NCI-H128 (cell line): ENCODE results near the gene EMB.
"Not testable (repeated sequence)": the region's sequence is repeated elsewhere in the genome, so short reads cannot be mapped to it uniquely, and the experiment has no call there.

ENCODE experiments used
- DNase-seq: peaks from one replicate; lab custom pipeline; 2025; ENCODE audit not compliant: unreplicated experiment; lab: John Stamatoyannopoulos, UW

EMB gene, protein sequence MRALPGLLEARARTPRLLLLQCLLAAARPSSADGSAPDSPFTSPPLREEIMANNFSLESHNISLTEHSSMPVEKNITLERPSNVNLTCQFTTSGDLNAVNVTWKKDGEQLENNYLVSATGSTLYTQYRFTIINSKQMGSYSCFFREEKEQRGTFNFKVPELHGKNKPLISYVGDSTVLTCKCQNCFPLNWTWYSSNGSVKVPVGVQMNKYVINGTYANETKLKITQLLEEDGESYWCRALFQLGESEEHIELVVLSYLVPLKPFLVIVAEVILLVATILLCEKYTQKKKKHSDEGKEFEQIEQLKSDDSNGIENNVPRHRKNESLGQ

DNA sequence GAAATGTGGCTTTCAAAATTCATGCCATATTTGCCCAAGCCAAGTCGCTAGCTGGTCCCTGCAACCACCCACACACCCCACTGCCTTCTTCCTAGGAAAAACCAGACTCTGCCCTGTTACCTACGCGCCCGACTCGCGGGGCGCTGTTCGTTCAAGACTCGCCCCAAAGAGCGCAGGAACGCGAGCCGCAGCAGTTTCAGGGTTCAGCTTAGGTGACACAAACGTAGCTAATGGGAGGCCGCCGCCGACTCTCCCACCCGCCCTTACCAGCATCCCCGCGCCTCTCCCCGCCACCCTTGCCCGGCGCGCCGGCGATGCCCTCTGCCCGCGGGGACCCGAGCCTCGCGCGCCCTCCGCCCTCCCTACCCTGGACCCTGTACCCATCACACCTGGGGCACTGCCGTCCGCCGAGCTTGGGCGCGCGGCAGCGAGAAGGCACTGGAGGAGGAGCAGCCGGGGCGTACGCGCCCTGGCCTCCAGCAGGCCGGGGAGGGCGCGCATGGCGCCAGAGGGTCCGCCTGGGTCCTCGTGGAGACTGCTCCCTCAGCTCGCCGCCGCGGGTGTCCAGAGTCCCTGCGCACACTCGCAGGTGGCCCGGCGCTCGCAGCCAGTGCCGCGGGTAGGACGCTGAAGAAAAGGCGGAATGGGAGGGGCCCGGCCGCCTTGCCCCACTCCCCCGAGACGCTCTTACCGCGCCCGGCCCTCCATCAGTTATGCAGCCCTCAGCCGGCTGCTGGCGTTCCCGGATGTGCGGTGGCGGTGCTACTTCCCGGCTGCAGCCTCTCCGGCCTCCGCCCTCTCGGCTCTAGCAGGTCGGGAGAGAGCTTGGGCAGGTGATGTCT, at the start of gene EMB:
Gene EMB (minus strand): TSS at position 638 of the 842 bp plus-strand sequence. CDS start 137 bp downstream, at position 501.
- DNase-seq = peak; percentile 19

DNA sequence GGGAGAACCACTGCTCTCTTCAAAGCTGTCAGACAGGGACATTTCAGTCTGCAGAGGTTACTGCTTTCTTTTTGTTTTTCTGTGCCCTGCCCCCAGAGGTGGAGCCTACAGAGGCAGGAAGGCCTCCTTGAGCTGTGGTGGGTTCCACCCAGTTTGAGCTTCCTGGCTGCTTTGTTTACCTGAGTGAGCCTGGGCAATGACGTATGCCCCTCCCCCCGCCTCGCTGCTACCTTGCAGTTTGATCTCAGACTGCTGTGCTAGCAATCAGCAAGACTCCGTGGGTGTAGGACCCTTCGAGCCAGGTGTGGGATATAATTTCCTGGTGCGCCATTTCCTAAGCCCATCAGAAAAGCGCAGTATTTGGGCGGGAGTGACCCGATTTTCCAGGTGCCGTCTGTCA, 48.4 kb upstream of the EMB start:
- not testable (repeated sequence) for DNase-seq

DNA sequence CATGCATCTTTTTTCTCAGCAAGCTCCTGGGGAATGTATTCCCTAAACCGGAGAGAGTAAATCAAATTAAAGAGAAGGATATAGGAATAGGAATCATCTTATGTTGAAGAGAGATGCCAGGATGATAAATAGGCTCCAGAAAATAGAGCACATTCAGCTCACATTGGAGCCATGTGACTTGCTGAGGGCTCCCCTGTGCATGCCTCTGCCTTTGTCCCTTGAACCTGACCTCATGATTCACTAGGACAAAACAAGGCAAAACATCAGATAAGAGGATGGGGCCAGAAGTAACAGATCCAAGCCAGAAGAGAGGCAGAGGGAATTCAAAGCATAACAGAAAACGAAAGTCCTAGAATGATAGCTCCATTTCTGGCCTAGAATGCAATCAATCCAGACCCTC, 37.7 kb upstream of the EMB start:
- not testable (repeated sequence) for DNase-seq

DNA sequence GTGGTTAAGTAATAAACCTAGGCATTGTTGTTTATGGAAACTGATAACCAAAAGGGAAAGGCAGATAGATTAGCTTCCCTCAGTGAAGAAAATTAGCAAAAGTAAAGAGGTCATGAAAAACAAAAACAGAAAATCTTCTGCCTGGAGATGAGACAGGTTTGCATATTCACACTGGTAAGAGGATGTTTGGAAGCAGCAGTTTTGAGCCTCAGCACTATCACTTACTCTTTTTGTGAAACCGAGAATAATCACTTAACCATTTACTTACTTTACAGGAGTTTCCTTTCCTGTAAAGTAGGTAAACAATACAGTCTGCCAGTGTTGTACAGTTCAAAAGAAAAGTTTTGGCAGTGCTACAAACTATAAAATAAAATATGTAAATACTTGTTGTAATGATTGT, 35.5 kb upstream of the EMB start:
- no peak for DNase-seq

DNA sequence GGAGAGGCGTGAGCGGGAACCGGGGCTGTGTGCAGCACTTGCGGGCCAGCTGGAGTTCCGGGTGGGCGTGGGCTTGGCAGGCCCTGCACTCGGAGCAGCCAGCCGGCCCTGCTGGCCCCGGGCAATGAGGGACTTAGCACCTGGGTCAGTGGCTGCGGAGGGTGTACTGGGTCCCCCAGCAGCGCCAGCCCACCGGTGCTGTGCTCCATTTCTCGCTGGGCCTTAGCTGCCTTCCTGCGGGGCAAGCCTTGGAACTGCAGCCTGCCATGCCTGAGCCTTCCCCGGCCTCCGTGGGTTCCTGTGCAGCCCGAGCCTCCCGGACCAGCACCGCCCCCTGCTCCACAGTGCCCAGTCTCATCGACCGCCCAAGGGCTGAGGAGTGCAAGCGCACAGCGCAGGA, 23.9 kb upstream of the EMB start:
- not testable (repeated sequence) for DNase-seq

DNA sequence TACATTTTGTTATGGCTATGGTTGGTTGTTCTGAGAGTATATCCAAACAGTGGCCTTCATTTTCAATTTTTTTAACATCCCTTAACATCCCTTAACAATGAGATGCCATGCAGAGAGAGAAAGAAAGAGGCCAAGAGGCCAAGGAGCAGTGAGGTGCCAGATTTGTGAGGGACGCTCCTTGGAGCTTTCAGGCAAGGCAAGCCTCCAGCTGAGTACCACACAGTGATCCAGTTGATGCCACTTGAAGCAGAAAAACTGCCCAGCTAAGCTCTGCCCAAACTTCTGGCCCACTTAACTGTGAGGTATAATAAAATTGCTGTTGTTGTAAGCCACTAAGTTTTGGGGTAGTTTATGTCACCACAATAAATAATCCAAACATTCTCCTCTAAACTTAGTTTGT, 22.6 kb upstream of the EMB start:
- no peak for DNase-seq

DNA sequence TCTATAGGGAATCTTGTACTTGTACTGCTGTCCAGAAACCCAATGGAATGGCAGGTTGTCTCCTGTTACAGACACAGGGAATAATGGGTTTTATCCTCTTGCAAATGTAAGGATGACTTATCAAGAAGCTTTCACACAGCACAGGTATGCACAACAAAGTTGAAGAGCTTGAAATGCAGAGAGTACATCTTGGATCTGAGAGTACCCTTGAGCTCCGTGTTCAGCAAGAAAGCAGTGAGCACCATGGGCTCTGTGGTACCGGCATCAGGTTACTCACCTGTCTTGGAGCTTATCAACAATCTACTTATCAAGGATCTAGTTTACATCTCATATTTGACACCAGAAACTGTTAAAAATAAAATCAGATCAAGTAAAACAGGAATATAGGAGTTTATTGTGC, 22.0 kb upstream of the EMB start:
- no peak for DNase-seq

DNA sequence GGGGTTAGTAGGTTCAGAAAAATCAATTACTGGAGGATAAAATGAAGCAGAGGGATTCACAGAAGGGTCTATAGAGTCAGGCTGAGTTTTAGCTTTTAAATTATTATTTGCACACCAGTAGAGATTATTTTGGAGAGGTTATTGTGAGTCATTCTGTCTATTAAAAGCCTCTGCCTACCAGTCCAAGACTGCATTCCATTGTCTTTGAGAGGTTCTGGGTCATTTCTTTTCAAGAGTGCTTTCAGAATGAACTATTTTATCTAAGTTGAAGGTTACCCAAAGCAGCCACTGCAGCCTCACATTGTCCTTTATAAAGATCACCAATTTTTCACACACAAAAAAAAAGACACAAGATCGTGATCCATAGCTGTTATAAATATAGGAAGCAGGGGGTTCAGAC, 21.5 kb upstream of the EMB start:
- DNase-seq = not testable (repeated sequence)

DNA sequence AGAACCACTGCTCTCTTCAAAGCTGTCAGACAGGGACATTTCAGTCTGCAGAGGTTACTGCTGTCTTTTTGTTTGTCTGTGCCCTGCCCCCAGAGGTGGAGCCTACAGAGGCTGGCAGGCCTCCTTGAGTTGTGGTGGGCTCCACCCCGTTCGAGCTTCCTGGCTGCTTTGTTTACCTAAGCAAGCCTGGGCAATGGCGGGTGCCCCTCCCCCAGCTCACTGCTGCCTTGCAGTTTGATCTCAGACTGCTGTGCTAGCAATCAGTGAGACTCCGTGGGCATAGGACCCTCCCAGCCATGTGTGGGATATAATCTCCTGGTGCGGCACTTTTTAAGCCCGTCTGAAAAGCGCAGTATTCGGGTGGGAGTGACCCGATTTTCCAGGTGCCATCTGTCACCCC, 17.3 kb upstream of the EMB start:
- not testable (repeated sequence) for DNase-seq

DNA sequence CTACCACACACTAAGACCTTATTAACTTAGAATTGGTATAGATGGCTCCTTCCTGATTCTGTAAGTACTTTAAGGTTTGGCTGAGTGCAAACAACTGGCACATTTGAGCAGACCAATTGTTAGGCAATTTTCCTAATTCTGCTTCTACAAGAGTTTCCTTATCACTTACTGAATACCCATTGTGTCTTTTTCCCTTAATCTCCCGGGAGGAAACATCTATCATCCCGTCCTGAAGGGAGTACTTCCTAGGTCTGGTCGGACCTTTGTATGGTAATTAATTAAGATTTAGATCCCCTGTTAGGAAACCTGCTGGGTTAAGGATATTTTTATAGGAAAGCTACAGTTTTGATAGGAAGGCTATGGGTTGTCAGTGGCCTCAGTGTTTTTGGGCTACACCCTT, 8.2 kb upstream of the EMB start:
- not testable (repeated sequence) for DNase-seq

DNA sequence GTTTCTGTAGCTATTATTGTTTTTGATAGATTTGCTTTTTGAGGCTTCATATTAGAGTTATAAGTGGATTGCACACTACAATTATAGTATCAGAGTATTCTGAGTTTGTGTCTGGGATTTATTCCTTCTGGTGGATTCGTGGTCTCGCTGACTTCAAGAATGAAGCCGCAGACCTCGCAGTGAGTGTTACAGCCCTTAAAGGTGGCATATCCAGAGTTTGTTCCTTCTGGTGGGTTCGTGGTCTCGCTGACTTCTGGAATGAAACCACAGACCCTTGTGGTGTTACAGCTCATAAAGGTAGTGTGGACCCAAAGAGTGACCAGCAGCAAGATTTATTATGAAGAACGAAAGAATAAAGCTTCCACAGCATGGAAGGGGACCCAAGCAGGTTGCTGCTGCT, 6.9 kb upstream of the EMB start:
- no peak for DNase-seq

DNA sequence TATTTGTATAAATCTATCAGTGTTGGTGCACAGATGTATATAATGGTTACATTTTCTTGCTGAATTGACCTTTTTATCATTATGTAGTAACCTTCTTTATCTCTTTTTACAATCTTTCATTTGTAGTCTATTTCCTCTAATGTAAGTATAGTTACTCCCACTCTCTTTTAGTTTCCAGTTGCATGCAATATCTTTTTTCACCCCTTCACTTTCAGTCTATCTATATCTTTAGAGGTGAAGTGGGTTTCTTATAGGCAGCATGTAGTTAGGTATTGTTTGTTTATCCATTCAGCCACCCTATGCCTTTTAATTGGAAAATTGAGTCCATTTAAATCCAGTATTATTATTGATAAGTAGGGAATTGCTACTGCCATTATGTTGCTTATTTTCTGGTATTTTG, 6.1 kb upstream of the EMB start:
- no peak for DNase-seq

DNA sequence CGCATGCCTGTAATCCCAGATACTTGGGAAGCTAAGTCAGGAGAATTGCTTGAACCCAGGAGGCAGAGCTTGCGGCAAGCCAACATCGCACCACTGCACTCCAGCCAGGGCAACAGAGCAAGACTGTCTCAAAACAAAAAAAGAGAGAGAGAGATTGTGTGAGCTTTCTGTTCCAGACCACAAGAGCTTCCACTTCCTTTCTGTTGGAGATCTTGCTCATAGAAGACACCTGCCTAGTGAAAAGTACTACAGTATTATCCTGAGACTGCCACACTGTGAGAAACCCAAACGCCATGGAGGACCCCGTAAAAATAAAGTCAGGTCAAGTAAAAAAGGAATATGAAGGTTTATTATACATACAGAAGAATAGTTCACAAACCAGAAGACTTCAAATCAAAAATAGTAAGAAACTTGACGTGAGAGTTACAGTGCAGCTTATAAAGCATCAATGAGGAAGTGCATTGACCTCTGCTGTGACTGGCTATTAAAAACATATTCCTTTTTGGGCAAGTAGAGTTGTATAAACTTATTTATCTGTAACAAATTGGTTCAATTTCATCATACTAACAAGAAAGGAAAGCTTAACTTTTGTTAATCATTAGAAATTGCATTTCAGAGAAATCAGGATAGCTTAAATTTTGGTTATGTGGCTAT, 4.3 kb upstream of the EMB start:
- no peak for DNase-seq

DNA sequence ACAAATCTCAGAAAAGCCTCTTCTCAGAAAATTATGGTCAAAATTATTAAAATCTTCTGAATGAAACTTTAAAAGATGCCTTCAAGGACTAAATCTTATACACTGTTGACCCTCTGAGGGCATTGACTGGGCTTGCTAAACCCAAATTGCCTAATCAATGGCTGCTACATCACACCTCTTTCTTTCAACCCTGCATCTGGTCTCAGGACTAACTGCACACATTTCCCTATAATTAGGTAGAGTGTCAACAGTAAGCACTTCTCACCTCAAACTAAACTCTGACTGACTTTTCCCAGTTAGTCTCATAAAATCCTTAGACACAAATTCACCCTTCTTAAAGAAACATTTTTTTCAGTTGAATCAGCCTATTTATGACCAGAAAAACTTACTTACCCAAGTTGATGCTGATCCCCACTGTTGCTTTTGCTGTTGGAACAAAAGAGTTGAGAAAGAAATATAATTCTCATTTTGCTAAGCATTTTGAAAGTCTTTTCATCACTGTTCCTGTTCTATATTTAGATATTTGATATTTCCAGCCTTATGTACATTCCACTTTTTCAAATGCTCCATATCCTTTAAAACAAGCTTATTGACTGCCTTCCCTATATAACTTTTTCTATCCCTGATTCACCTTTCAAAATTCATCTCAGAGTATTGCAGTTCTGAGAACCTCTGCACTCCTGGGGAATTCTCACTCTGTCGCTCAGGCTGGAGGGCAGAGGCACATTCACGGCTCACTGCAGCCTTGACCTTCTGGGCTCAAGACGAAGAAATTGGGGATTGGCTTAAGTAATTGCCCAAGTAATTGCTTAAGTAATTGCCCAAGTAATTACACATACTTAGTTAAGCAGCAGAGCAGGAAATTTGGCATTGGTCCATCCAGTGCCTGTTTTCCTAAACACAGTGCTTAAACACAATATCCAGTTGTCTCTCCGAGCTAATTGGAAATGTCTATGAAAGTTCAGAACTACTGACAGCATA, 1.8 kb upstream of the EMB start:
- DNase-seq = not testable (repeated sequence)

DNA sequence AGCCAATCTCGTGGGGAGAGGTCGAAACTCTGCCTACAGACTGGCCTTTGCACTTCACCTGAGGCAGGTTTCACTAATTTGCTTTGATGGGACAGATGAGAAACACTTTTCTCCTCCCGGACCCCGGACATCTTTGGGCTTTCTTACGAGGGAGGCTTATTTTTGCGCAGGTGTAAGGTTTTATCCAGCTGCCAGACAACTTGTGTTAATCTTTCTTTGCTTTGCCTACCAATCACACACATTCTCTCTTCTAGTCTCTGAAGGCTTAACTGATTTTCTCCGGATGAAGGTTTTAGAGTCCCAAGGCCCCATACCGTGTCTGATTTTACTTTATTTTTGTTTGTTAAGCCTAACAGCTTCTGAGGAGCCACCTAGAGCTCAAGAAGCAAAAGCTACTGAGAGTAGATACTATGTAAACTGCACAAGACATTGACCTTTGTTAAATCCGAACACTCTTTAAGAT, 436 bp upstream of the EMB start:
- no peak for DNase-seq

DNA sequence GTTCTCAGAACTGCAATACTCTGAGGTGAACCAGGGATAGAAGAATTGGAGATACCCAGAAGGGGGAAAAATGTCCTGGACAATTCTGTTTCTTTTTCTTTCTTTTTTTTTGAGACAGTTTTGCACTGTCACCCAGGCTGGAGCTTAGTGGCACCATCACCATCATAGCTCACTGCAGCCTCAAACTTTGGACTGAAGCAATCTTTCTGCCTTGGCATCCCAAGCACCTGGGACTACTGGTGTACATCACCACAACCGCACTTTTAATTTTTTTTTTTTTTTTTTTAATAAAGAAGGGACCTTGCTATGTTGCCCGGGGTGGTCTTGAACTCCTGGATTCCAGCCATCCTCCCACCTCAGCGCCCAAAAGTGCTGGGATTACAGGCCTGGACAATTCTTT, 1.9 kb downstream of the EMB start:
- DNase-seq = no peak

DNA sequence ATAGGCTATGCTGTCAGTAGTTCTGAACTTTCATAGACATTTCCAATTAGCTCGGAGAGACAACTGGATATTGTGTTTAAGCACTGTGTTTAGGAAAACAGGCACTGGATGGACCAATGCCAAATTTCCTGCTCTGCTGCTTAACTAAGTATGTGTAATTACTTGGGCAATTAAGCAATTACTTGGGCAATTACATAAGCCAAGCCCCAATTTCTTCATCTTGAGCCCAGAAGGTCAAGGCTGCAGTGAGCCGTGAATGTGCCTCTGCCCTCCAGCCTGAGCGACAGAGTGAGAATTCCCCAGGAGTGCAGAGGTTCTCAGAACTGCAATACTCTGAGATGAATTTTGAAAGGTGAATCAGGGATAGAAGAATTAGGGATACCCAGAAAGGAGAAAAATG, 3.0 kb downstream of the EMB start:
- not testable (repeated sequence) for DNase-seq

DNA sequence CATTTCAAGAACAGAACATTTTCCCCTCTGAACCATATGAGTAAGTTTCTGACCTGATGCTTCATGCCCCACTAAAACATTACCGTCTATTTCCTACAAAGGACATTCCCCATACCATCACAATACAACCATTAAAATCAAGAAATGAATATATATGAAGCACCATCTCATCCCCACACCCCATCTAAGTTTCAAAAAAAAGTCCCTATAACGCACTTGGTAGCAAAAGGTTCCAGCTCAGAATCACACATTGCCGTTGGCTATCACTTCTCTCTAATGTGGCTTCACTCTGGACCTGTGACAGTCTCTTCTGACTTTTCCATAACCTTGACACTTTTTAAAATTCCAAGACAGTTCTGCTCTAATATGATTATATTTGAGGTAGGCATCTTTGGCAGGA, 5.9 kb downstream of the EMB start:
- DNase-seq = no peak

DNA sequence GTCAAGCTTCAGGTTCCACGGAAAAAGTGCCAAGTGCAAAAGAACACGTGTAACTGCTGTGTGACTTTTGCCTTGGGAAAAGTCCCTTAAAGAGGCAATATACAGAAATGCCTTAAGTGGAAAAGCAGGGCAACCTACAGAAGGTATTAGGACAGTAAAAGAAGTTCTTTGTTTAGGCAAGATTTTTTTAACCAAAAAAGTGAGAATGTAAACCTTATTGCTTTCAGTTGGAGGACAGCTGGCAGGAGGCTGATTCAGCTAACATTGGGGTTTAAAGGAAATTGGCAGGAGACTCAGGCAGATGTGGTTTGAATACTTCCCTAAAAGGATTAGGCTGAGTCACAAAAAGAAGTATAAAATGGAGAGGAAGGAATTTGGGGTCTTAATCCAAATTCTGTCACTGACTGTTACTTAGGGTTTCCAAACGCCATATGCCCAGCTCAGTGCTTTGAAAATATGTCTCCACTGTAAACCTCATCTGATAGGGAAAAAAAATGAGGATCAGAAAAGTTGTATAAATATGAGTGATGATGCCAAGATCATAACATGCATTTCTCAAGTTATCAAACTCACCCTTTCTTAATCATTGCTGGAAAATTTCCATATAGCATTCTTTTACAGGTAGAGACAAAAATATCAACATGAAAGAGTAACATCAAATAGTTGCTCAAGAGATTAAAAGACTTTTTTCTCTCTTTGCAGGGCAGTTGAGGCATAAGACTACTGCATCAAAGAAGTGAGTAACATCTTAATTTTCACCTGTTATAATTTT, 9.8 kb downstream of the EMB start:
- not testable (repeated sequence) for DNase-seq
